HG03039 (cell line): ENCODE measurements around the gene DPY19L2.
"Not testable (repeated sequence)": the region's sequence is repeated elsewhere in the genome, so short reads cannot be mapped to it uniquely, and the experiment has no call there.

Experiments
- ATAC-seq: cut with Tn5 transposase; IDR thresholded peaks from one replicate; pipeline ENCODE4 v1.9.1; 2021; ENCODE audit warnings: mild to moderate bottlenecking, moderate library complexity; ENCODE audit not compliant: unreplicated experiment

Gene DPY19L2

DNA sequence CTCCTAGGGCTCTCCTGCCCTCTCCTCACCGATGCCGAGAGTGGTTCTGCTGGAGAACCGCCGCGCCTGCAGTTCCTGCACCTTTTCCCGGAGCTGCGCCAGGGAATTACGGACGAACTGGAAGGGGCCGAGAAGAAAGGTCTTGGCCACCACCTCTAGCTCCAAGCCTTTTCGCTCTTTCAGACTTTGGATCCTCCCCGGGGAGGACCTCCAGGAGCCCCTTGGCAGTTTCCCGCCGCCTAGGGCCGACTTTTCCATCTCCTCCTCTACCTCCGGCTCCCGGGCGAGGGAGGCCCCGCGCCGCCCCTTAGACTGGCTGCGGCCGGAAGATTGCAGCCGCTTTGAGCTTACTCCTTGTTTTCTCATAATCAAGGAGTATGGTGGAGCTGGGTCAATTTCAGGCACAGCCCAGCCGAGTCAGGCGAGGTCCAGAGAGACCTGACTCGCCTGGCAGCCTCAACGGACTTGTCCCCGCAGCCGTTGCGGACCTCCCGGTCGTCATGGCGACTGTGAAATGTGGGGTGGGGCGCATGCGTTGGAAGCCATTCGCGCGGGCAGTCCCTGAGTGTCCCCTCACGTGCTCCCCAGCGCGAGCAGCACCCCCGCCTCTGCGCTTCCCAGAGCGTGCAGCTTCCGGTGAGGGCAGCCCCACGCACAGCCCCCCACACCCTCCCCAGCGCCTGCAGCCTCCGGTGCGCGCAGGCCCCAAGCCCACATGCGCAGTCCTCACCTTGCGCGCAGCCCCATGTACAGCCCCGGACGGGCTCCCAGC lies at the start of gene DPY19L2:
Gene DPY19L2, minus strand, starts transcription at position 466 of the 772 bp plus-strand sequence. Its CDS starts 100 bp downstream, at position 366.
- peak; percentile 82 for ATAC-seq

DNA sequence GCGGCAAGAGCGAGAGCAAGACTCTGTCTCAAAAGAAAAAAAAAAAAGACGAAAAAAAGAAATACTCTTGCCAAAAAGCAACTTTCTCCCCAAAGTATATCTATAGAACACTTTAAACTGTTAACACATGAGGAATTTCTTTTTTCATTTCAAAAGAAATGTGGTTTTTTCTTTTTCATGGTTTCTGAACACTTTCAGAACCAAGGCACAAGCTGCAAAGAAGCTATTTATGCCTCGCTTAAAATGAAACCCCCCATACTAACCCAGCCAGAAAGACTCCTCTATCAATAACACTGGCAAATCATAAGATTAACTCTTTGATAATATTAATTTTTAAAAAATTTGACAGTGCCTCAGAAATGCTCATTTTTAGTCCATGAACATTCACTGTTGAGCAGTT lies 48.6 kb upstream of the DPY19L2 start:
- ATAC-seq: not testable (repeated sequence)

DNA sequence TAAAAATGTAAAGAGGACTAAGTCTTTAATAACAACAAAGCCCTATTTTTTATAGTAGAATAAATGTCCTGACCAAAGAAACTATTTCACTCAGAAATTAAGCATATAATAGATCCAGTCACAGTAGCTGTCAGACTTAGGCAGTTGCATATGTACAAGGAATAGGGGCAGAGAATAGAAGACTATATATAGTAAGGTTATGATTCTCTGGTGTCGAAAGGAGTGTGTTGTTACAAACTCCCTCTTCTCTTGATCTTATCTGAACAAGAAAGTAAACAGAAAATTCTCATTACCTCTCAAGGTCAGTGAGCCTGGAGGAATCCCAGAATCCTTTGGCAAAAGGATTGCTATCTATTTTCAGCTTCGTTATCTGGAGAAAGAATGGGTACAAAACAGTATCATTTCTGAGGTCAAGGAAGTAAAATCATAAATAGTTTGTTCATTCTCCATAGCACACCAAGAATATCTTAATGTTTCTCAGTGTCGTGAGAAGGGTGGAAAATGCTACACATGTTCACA lies 46.9 kb upstream of the DPY19L2 start:
- not testable (repeated sequence) for ATAC-seq

DNA sequence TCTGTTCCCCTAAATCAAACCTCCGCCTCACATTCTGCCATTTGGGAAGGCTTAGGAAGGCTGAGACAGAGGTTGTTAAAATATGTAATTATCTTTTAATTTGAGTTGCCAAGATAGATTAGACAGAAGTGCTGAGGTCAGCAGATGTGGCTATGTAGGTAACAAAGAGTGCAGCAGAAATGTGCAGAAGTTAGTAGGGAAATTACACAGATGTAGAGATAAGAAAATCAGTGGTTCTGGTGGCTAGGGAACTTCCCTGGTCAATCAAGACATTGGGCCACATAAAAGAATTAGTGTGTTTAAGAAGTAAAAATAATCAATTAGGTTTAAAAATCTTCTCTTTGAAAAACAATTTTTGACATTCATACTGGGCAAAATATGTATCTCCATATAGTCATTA lies 46.1 kb upstream of the DPY19L2 start:
- not testable (repeated sequence) for ATAC-seq

DNA sequence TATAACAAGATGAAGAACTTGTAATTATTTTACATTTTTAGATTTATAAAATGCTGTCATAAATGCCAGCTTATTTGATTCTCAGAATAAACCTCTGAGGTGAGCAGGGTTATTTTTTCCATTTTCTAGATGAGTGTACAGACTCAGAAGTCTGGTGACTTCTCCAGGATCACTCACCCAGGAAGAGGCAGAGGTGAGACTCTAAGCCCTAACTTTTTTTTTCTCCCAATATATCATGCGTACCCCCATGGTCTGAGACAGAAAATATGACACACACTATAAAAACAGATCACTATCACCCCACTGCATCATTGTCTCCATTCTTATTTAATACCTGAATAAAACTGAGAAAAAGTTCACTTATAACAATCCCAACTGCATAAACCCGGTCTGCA lies 45.4 kb upstream of the DPY19L2 start:
- peak; percentile 36 for ATAC-seq

DNA sequence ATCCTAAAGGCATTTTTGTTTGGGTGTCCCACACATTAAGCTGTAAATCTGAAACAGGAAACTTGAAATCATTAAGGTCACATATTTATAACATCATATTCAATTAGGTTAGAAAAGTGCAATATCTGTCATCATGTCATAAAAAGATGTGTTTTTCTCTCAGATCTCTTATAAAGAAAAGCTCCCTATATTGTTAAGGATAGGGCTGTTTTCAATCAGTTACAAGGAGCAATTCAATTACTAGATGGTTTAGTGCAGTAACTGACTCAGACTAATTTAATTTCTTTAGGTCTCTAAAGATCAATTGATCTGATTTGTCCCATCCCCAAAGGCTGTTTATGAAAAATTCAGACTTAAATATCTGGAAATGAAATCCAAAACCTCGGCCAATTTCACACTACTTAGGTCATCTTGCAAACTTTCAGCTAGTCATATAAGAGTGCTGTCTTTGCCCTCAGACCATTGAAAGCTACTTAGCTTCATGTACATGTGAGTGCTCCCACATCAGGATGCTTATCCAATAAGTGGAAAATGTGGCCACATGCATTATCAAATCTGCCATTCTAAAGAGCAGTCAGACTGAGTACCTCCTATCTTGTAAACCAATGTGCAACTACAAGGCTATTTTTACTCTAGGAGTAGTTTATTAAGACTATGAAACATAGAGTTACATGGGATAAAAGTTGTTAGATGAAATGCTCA lies 44.8 kb upstream of the DPY19L2 start:
- not testable (repeated sequence) for ATAC-seq

DNA sequence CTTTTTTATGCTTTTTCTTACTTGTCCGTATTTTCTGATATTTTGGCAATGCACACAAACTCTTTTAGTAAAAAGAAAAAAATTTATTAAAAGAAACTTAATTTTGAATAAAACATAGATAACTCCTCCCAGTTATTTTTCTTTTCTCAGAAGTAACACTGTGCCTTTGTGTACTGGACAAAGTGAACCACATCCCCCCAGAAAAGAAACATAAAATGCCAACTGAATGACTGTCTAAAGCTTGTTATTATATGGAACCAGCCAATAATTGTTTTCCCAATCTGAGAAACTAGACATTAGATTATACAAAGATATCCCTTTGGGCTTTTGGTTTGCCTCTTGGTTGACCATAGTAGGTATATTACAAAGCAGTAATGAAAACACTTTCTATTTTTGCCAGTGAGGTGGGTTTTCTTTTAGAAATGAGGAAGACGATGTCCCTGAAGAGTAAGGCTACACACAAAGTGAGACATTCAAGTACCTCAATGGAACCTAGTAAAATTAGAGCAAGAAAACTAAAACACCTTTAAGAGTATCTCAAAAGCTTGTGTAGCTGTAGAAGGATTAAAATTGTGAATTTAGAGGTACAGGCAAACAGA lies 44.2 kb upstream of the DPY19L2 start:
- not testable (repeated sequence) for ATAC-seq

DNA sequence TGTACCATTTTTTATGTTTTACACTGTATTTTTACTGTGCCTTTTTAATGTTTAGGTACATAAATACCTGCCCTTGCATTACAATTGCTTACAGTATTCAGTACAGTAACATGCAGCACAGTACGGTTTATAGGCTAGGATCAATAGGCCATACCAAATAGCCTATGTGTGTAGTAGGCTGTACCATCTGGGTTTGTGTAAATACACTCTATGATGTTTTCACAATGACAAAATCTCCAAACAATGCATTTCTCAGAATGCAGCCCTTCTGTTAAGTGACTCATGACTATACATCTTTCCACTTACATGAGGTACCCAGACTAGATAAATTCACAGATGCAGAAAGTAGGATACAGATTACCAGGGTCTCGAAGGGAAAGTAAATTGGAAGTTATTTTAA lies 43.0 kb upstream of the DPY19L2 start:
- ATAC-seq: not testable (repeated sequence)

DNA sequence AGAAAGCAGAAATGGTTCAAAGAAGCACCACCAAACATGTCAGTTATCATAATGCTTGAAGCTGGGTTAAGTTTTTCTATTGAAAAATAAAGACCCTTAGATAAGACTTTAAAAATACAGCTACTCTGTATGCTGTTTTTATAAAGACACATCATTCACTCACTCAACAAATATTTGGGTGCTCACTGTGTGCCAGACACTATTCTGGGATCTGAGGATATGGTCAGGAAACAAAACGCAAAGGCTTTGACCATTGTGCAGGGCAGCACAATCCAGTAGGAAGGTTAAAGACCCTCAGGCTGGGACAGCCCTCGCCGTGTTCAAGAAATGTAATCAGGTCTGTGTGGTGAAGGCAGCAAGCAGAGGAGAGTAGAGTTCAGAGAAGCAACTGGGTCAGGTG lies 38.0 kb upstream of the DPY19L2 start:
- ATAC-seq: no peak

DNA sequence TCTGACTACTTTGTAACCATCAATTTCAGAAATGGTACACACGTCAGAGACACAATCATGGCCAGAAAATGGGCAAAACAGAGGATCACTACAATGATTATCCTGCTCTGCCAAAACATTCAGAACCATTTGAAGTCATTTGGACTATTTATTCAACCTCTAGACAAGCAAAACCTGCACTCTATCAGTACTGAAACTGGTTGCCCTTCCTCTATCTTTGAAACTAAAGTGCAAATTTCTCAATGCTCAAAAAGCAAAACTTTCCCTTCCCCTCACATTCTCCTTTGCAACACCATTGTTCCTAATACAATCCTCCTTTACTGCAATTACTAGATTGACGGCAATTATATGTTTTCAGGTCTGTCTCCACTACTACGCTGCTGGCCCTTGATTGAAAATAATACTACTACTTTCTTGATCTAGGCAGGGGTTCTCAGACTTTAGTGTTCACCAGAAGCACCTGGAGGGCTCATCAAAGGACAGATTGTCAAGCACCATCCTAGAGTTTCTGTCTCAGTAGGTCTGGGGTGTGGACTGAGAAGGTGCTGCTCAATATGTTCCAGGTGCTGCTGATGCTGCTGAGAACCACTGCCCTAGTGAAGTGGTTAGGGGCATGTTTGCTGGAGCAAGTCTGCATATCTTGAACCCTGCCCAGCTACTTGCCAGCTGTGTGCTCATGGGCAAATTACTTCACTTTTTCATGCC lies 31.5 kb upstream of the DPY19L2 start:
- not testable (repeated sequence) for ATAC-seq

DNA sequence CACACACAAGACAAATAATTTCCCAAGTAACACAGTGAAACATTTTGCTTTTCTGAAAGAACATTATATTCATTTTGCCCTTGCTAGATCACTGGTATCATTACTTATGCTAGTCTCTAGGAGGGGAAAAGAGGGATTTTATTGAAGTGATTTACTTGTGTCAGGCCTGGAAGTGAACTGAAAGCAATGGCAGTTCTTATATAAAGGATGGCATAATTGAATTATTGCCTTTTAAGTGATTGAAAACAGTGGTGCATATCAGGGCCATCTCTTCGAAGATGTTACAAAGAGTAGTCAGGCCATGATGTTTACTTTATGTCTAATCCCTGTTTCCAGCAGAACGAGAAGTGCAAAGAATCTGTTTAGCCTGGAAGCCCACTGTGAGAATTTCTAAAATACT lies 30.7 kb upstream of the DPY19L2 start:
- ATAC-seq: not testable (repeated sequence)

DNA sequence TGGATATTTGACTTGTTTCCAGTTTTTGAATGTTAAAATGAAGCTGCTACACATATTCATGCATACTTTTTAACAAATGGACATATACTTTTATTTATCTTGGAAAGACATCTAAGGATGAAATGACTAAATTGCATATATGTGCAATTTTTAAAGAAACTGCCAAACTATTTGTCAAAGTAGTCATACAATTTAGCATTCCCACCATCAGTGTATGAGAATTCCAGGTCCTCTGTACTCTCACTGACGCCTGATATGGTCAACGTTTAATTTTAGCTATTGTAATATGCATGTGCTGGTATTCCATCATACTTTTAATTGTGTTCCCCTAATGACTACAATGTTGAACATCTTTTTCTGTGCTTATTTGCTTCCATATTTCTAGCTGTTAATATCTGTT lies 22.5 kb upstream of the DPY19L2 start:
- not testable (repeated sequence) for ATAC-seq

DNA sequence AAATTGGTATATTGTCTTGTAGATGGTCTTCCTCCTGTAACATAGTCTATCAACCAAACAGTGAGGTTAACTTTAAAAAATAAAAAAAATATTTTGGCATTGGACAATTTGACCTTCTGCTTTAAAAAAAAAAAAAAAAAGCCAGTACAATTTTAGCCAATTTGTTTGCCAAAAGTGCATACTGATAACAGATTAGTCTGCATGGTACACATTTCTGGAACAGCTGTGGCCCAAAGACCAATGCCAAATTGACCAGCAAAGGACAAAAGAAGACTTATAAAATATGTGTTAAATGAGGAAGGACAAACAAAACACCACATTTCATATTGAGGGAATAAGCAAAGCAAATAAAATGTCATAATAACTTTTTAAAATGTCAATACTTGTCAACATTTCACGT lies 20.8 kb upstream of the DPY19L2 start:
- ATAC-seq: not testable (repeated sequence)

DNA sequence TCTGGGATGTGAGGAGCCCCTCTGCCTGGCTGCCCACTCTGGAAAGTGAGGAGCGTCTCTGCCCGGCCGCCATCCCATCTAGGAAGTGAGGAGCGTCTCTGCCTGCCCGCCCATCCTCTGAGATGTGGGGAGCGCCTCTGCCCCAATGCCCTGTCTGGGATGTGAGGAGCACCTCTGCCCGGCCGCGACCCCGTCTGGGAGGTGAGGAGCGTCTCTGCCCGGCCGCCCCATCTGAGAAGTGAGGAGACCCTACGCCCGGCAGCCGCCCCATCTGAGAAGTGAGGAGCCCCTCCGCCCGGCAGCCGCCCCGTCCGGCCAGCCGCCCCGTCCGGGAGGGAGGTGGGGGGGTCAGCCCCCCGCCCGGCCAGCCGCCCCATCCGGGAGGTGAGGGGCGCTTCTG lies 18.3 kb upstream of the DPY19L2 start:
- not testable (repeated sequence) for ATAC-seq

DNA sequence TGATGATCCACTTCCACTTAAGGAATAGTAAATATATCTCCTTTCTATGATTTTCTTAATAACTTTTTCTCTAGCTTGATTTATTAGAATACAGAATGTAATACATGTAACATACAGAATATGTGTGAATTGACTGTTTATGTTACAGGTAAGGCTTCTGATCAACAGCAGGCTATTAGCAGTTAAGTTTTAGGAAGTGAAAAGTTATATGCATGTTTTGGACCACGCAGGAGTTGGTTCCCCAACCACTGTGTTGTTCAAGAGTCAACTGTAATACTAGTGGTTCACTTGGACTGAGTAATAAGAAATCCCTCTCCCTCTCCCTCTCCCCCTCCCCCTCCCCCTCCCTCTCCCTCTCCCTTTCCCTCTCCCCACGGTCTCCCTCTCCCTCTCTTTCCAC lies 17.5 kb upstream of the DPY19L2 start:
- ATAC-seq: not testable (repeated sequence)

DNA sequence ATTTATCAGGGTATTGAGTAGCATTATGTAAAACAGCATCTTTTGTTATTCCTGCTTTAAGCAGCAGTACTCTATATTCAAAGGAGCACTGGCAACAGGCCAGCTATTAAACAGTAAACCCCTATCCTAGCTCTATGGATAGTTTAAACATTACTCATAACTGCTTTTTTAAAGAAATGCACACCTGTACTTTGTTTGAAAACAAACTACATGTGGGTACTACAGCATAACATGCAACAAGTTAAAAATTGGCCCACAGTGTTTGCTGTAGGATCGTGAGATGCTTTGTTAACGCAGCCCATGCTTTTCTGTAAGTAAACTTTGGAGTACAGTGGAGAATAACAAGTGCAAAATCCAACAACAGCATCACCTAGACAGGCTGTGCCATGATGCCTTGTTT lies 14.3 kb upstream of the DPY19L2 start:
- ATAC-seq: not testable (repeated sequence)

DNA sequence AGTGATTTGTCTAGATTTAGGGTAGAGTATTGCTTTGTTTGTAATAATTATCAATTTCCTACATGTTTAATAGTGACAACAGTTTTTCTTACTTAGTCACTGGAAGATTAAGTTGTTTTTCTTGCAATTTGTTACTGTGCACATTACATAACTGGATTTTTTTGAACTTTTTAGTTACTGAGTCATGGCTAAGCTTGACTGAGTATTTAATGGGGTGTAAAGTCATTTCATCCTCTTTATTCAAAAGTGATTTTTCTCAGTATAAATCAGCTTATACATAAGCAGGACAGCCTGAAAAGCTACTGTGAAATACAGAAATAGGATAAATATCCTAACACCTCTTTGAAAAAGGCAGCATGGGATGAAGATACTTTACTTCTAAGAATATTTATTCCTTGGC lies 12.5 kb upstream of the DPY19L2 start:
- ATAC-seq: not testable (repeated sequence)

DNA sequence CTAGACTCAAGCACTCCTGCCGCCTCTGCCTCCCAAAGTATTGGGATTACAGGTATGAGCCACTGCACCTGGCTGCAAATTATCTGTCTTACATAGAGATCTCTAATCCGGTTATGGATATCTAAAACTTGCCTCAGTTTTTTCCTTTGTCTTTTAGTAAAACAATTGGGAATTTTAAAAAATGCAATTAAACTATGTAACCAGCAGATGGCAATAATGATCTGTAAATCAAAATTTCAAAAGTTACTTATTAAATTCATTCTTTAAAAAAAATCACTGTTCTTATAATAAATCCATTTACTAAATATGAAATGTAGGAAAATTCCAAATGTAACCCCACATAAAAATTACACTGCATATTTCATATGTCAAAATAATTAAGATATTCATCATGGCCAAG lies 4.3 kb upstream of the DPY19L2 start:
- not testable (repeated sequence) for ATAC-seq

DNA sequence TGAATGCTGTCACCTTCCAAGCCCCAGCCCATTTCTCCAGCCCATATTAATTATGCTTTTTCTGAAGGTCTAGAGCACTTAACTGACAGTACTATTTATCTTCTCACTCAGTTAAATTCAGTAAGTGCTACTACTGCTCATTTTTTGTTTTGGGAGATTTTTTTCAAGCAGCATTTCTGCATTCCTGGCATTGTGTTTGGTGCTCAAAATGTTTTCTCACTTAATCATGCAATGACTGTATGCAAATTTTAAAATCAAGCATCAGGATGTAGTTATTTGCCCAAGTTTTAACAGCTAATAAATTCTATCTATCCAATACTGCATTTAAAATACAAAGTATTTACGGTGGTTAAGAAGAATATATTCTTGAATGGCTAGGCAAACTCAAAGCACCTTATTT lies 1.6 kb upstream of the DPY19L2 start:
- not testable (repeated sequence) for ATAC-seq

DNA sequence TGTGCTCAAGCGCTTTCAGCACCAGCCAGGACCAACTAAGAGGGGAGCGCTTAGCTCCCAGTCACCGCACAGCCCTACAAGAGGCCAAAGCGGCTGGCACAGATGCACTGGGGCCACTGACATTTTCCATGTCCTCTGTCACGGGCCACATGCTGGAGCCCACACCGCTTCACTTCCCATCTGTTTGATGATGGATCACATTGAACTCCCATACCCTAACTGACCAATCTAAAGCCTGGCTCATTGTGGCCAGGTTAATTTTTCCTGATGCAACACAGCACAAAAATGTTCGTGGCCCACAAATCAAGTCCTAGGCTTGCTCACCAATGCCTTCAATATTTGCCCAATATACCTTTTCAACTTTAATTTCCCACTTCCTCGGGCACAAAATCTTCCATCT lies 1.1 kb upstream of the DPY19L2 start:
- ATAC-seq: not testable (repeated sequence)

DNA sequence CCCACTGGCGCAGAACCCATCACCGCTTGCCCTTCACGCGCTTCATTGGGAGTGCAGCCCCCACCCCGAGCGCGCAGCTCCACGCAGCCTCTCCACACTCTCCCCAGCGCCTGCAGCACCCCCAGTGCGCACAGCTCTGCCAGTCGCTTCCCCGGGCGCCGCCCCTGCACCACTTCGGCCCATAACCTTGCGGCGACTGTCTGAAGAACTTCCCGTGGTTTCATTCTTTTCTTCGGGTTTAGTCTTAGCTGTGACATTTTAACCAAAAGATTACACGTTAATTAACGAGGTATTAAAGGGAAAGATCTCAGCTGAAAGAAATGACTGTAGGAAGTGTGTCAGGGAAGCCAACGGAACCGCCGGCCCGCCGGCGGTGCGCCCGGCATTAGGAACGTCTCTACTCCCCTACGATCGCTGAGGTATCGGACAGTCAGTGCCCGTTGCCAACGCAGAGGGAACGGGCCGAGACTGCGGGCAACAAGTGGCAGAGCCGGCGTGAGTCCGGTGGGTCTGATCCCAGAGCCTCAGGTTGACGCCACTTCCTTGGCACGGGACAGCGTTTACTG lies 590 bp upstream of the DPY19L2 start:
- ATAC-seq: peak; percentile 32
